NCI-H2171 treated with DMSO at 0.1 percent for 48 hours (cell line): ENCODE measurements around the gene BOK.
"Not testable (repeated sequence)": the region's sequence is repeated elsewhere in the genome, so short reads cannot be mapped to it uniquely, and the experiment has no call there.

Experiments used
- DNase-seq: peaks from one replicate; lab custom pipeline; 2025; lab: John Stamatoyannopoulos, UW

The BOK gene

DNA sequence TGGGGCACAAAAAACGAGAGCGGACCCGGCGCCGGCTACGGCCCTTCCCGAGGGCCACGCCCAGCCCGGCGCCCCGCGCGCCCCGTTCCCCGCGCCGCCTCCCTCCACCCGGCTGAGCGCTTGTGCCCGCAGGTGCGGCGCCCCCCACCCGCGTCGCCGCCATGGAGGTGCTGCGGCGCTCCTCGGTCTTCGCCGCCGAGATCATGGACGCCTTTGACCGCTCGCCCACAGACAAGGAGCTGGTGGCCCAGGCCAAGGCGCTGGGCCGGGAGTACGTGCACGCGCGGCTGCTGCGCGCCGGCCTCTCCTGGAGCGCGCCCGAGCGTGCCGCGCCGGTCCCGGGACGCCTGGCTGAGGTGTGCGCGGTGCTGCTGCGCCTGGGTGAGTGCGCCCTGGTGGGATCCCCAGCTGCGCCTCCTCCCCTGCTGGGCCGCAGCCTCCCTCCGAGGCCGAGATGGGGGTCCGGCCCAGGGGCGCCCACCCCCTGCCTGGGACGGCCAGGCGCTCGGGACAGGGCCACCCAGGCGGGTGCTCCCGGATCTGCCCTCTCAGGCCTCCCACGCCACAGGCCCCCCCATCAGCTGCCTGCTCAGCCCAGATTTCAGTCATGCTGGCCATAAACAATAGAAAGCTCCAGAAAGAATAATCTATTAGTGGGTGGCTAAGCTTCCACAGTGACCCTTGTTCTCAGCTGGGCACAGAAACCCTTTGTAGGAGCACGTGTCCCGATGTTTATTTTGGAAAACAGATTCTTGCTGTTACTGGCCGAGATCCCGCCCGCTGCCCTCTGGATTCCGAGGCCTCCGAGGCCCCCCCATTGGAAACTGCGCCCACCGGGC lies 997 bp downstream of the BOK start:
- DNase-seq, result no peak

- DNase-seq, result no peak
Observed at GRCh38 chr2:241560162-241560882, 1.8 kb downstream of the BOK start.

DNA sequence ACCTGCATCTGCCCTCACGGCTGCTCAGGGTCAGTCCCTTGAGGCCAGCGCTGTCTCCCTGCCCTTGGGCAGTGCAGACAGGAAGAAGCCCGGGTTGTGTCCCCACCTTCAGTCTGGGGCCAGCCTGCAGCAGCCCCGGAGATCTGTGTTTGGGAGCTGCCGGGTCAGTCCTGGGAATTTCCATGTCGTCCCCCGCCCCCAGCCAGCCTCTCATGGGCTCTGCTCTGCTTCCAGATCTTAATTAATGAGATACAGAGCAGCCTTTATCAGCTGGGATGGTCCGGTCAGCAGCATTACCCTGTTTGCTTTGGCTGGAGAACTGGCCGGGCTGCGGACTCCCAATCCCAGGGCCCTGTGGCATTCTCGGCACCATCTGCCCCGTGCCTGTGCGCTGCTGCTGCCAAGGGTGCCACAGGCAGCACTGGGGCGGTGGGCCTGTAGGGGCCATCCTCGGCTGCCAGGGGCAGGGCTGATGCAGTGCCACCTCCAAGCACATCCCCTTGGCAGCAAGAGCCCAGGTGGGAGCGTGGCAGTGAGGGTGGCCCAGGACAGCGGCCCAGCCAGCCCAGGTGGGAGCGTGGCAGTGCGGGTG lies 2.4 kb downstream of the BOK start:
- DNase-seq, result no peak

- DNase-seq, result no peak
Observed at GRCh38 chr2:241561832-241562231, 3.3 kb downstream of the BOK start.

GRCh38 chr2:241562269-241562891 lies 3.8 kb downstream of the BOK start:
- no peak for DNase-seq

DNA sequence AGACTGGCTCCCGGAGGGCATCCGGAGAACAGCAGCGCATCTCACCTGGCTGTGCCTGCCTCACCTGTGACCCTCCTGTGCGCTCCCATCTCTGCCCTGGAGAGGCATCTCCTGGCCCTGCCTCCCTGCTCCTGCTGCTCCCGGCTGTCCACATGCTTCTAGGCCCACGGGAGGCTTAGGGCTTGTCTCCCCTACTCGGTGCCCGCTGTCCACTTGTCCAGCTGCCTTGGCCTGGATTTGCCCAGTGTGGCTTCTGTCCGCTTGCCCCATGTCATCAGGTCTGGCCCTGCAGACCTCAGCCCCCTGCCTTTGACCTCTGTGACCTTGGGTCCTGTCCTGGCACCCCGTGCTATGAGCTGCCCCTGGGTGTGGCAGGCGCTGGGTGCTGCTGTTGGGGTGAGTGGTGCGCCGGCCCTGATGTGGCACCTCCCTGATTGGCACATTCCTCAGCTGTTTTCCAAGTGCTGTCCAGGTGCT lies 4.5 kb downstream of the BOK start:
- DNase-seq, result no peak

GRCh38 chr2:241563571-241563980 lies 5.0 kb downstream of the BOK start:
- DNase-seq, result no peak

GRCh38 chr2:241563981-241564595 lies 5.5 kb downstream of the BOK start:
- no peak for DNase-seq

DNA sequence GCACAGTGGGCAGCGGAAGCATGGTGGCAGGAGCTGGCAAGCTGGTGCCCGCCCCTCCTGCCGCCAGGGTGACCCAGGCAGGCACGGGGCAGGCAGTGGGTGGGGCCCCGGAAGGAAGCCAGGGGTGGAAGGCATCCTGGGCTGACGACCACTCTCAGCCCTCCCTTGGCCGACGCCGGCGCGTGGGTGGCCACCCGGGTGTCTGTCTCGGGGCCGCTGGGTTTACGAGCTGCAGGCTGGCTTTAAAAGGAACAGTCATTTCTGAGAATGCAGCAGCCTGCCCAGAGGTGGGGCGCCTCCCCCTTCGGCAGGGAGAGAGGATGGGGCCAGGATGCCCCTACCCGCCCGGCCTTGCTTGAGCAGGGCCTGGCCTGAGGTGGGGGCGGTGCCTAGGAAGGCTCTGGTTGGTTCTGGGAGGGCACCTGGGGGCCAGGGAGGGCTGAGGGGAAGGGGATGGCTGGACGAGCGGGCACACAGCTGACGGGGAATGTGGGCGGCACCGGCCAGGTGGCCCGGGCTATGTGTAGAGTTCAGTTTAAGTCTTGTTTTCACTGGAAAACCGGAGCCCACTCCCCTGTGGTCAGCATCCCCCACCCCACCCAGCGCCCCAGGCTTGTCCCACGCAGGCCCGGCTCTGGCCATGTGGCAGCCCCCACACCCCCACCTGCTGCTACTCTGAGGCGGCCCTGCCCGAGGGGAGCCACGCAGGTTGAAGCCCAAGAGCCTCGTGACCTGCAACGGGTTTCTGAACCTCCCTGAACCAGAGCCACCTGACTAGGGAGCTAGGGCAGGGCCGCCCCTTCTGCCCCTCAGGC lies 6.3 kb downstream of the BOK start:
- DNase-seq, result no peak

DNA sequence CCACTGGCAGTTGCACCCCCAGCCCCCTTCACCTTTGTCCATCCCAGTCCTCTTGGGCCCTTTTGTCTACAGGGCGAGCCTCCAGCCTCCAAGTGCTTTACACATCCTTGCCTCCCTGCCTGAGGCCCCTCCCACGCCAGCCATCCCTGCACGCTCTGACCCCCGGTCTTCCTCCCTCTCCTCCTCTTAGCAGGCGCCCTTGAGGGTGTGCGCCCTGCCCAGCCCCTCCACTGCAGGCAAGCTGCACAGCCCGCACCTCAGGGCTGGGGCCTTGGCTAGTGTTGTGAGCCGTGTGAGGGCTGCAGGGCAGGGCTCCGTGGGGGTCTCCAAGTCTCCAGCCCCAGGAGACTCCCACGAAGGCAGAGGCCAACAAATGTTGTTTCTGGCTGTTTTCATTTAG lies 6.9 kb downstream of the BOK start:
- no peak for DNase-seq

DNA sequence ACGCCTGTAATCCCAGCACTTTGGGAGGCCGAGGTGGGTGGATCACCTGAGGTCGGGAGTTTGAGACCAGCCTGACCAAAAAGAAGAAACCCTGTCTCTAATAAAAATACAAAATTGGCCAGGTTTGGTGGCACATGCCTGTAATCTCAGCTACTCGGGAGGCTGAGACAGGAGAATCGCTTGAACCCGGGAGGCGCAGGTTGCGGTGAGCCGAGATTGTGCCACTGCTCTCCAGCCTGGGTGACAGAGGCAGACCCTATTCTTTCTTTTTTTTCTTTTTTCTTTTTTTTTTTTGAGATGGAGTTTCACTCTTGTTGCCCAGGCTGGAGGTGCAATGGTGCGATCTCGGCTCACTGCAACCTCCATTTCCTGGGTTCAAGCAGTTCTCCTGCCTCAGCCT lies 7.5 kb downstream of the BOK start:
- not testable (repeated sequence) for DNase-seq

DNA sequence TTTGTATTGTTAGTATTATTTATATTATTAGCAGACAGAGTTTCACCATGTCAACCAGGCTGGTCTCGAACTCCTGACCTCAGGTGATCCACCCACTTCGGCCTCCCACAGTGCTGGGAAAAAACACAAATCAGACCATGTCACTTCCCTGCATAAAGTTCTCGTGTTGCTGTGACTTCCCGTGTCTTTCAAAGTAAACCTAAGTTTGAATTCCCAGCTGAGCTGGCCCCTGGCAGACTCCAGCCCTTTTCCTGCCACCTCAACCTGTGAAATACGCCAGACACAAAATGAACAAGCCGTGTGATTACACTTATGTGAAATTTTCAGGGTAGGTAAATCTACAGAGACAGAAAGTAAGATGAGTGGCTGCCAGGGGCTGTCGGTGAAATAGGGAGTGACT lies 7.9 kb downstream of the BOK start:
- DNase-seq, result no peak

GRCh38 chr2:241567266-241567665 lies 8.7 kb downstream of the BOK start:
- not testable (repeated sequence) for DNase-seq

DNA sequence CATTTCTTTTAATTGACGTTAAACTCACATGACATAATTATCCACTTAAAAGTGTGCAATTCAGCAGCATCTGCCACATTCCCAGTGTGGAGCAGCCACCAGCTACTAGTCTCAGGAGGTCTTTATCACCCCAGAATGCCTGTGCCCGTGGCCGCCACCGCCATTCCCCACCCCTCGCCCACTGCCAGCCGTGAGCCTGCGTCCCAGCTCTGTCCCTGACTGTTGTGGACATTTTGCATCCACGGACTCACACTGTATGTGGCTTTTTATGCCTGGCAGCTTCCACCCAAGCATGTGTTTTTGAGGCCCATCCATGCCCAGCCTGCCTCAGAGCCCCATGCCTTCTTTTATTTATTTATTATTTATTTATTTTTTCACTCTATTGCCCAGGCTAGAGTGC lies 9.2 kb downstream of the BOK start:
- no peak for DNase-seq

GRCh38 chr2:241568726-241569125 lies 10.2 kb downstream of the BOK start:
- DNase-seq, result no peak

DNA sequence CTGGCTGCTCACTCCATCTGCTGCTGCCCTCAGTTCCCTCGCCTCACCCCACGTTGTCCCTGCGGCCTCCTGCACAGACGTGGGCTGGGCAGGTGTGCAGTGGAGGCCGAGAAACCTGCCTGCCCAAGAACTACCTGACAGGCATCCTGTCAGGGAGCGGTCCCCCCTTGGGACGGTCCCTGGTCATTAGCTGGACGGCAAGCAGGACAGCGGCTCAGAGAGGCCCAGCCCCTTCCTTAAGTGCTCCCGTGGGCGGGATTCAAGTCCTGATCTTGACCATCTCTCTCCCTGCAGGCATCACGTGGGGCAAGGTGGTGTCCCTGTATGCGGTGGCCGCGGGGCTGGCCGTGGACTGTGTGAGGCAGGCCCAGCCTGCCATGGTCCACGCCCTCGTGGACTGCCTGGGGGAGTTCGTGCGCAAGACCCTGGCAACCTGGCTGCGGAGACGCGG lies 11.3 kb downstream of the BOK start:
- no peak for DNase-seq

GRCh38 chr2:241570961-241571581 lies 12.5 kb downstream of the BOK start:
- no peak for DNase-seq

DNA sequence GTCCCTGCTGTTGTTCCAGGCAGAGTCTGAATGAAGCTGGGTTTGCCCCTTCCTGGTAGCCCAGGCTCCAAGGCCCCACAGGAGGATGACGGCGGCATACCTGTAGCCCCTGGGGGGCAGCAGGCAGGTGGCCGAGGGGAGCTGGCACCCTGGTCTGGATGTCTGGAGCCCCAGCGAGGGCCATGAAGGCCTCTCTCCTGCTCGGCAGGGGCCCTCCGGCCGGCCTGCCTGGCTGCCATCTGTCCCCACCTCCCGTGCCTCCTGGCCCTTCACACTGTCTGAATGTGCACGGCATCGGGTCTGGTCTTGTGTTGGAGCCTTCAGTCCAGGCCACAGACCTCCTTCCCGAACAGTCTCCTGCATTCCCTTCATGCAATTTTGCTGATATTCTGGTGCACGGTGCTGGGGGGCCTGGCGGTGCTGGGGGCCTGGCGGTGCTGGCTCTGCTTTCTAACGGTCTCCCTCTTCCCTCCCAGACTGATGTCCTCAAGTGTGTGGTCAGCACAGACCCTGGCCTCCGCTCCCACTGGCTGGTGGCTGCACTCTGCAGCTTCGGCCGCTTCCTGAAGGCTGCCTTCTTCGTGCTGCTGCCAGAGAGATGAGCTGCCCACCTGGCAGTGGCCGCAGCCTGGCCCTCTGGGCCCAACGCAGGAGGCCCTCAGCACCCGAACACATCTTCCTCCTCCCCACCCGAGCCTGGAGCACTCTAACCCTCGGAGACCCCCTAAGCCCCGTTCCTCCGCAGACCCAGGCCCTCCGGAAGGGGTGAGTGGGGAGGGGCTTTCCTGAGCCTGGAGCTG lies 13.5 kb downstream of the BOK start:
- DNase-seq, result no peak

DNA sequence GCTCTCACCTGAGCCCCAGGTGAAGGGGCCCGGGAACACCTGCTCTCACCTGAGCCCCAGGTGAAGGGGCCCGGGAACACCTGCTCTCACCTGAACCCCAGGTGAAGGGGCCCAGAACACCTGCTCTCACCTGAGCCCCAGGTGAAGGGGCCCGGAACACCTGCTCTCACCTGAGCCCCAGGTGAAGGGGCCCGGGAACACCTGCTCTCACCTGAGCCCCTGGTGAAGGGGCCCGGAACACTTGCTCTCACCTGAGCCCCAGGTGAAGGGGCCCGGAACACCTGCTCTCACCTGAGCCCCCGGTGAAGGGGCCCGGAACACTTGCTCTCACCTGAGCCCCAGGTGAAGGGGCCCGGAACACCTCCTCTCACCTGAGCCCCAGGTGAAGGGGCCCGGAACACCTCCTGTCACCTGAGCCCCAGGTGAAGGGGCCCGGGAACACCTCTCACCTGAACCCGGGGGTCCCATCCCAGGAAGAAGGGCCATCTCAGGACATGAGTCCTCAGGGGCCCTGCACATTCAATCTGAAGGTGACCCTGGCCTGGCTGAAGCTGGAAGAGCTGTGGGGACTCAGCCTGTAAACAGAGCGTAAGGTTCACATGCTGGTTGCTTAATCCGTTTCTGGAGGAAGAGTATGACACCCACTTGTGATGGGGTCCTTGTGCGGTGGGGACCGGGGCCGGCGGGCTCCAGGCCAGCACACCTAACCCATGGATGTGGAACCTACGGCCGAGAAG lies 14.5 kb downstream of the BOK start:
- not testable (repeated sequence) for DNase-seq
